ENCODE measurements around the gene TNFRSF14.

Gene TNFRSF14

DNA sequence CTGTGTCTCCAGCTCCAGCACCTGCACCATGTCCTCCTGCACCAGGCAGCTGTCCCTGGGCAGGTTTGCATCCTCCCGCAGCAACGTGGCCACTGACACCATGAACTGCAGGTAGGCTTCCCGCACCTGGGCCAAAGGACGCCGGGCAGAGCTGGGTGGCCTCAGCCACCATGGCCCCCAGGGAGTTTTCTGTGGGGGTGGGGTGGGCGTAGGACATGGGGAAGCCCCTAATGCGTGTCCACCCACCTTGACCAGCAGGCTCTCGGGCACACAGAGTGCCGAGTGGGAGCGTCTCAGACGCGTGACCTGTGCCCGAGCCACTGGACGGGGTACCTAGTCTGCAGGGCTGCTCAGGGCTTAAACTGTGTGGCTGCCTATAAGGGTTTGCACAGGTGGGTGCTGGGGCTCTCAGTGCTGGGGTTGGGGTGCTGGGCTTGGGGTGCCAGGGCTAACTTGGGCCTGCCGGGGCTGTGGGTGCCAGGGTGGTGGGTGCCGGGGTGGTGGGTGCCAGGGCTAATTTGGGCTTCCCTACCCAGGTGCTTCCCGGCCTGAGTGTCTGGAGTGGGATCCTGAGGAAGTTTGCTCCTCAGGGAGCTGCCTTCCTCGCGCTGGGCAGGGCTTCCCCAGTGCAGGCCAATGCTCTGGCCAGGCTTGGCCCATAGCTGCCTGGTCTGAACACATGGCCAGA is 48.1 kb downstream of the TNFRSF14 start:
- DNase-seq = no peak

DNA sequence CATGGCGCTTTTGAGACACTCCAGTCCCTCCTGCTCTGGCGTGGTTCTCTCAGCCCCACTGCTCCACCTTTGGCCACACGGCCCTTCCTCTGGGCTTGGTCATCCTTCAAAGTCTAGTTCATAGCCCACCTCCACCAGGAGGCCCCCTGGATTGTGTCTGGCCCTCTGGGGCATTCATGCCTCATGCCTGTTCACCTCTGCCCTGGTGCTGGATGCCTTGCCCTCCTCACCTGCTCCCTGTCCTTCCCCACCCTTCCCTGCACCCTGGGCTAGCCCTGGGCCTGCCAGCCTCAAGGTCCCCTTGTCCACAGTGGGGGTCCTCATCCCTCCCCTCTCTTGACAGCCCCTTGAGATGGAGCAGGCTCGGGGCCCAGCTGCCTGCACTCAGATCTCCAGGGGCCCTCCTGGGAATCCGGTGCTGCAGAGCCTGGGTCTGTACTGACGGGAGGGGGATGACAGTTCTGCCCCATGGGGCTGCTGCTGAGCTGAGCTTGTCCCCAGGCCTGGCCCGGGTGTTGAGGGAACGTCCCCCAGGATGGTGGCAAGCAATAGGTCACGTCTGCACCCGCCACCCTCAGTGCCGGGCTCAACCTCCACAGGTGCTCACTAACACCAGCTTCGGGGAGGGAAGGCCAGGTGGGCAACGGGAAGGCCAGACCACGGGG is 48.8 kb downstream of the TNFRSF14 start:
- DNase-seq = no peak

DNA sequence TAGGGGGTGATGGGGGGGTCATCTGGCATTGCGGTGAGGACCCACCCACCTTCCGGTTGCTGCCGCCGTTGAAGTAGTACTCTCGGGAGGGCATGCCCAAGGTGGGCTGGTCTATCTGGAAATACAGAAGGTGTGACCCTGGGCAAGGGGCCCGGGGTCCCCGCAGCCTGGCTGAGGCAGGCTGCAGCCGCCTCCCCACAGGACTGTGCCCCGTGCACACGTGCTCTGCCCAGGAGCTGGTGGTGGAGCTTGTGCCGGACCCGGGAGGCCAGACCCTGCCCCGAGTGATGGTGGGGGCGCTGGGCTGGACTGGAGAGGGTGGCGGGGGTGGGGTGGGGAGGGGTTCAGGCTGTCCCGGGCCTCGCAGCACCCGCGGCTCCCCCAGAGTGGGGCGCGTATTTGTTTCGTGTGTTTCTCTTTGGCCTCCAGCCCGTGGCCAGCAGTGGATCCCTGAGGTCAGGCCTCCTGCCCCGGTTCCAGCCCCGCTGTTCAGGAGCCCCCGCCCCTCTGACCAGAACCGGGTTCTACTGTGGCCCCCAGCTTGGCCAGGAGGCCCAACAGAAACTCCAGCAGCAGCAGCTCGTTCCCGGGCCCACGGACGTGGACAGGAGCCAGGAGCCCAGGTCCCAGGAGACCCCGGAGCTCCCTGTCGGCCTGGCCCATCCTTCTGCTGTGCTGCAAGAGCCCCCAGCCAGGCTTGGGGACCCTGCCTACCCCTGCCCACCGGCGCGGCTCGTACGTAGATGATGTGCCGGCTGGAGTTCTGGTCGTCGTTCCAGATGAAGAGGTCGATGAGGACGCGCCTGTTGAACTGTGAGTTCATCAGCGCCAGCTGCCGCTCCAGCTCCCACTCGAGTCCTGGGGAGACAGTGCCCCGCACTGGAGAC is 49.6 kb downstream of the TNFRSF14 start:
- DNase-seq = no peak

DNA sequence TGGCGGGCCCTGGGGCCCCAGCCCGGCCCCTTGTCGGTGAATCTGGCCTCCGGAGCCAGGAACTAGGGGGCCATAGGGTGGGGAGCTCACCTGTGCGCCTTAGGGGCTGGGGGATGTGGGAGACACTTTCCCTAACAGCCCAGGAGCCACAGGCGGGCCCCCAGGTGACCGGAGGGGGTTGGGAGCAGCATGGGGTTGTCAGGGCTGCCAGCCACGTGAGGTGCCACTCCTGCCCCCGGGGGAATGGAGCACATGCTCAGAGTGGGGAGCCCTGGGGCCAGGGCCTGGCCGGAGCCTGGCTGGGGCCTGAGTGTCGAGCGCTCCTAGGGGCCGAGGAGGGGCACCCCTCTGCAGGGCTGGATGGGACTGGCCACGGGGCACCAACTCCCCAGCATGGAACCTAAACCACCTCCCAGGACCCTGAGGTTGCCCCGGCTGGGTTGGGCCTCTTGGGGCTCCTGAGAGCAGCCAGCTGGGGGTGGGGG is 50.3 kb downstream of the TNFRSF14 start:
- DNase-seq = no peak

DNA sequence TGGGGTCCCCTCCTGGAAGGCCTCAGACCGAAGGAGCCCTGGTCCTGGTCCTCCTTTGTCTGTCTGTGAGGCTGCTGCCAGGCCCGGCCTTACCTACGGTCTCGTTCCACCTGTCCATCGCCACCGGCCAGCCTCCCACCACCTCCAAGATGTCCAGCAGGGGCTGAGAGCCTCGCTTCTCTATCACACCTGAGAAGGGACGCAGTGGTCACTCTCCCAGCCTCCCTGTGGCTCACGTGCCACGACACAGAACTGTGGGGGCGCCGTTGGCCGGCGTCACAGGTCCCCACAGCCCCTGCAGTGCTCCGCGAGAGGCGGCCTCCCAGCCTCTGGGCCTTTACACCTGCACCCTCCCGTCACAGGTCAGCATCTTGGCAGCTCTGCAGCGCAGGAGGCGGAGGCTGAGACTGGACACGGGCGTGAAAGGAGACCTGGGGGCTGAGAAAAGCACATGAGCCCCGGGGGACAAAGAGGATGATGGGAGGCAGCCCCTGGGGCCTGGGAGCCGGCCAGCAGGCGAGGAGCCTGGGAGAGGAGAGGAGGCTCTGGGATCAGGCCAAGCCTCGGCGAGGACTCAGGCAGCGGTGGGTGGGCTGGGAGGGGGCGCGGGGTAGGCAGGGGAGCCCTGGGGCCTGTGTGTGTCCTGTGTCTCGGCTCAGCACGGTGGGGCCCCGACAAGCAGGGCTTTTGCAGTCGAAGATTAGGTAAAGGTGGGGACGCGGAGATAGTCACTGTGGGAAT is 50.9 kb downstream of the TNFRSF14 start:
- no peak for DNase-seq

DNA sequence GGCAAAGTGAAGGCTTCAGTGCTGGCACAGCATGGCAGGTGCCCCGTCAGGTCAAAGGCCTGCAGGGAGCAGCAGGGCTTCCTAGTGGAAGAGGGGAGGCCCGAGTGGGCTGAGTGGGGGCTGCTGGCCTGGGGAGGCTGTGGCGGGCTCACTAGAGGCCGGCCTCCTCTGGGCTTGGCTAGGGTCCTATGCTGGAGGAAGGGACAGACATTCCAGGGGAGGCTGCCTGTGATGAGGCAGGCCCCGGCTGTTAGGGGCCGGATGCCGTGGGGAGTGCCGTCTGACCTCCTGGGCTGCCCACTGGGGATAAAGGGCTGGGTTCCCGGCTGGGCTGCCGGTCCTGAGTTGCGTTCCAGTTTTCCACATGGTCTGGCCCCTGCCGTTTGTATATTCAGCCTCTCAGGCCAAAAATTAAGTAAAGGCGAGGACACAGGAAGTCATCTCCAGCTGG is 51.5 kb downstream of the TNFRSF14 start:
- no peak for DNase-seq

DNA sequence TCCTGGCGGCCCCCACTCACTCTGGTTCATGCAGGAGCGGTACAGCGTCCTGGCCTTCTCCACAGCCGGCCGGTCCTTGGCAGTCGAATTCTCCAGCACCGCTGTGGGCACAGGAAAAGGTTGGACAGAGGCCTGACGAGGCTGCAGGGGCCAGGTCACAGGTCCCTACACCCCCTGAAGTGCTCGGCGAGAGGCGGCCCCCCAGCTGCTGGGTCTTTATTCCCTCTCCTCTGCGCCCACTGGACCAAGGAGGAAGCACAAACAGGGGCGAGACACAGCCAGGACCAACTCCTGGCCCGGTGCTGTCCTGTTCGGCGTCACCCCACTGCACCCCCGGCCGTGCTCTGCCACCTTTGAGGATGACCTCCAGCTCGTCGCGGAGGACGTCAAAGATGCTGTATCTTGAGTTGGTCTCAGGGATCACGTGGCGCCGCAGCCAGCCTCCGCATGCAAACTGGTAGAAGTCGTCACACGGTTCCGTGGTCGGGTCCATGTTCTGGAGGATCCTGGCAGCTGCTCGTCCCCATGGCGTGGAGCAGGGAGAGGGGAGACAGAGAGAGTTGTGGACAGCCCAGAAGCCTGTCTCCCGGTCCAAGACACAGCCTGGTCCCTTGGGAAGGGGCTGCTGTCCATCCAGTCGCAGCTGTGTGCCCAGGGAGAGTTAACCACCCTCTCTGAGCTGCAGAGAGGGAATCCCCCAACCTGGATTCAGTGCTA is 53.3 kb downstream of the TNFRSF14 start:
- no peak for DNase-seq

DNA sequence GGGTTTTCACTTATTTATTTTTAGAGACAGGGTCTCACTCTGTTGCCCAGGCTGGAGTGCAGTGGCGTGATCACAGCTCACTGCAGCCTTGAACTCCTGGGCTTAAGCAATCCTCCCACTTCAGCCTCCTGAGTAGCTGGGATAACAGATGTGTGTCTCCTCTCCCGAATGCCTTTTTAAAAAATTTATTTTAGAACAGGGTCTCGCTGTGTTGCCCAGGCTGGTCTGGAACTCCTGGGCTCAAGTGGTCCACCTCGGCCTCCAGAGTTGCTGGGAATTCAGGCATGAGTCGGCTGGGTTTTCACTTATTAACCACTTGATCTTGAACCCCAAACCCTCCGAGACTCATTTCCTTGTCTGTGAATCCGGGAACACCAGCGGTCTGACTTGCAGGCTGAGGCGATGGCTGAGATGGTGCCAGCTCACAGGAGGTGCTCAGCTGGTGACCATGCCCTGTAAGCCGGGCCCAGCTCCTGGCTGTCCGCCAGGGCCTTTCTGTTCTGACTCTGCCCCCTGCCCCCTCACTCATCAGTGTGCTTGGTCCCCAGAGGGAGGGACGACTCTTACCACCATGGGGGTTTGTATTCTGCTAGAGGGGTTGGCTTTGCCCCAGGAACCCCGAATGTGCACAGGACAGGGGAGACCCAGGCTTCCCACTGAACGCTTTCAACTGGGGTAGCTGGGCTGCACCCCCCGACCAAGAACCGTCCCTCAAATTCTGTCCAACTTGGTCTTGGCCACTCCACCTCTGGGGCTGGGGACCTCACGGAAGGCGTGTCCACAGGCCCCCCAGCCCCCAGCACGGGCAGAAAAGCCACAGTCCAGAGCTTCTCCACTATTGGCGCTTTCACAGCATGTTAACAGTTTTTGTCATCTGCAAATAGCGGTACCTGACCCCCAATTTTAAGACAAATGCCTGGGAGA is 54.1 kb downstream of the TNFRSF14 start:
- no peak for DNase-seq

DNA sequence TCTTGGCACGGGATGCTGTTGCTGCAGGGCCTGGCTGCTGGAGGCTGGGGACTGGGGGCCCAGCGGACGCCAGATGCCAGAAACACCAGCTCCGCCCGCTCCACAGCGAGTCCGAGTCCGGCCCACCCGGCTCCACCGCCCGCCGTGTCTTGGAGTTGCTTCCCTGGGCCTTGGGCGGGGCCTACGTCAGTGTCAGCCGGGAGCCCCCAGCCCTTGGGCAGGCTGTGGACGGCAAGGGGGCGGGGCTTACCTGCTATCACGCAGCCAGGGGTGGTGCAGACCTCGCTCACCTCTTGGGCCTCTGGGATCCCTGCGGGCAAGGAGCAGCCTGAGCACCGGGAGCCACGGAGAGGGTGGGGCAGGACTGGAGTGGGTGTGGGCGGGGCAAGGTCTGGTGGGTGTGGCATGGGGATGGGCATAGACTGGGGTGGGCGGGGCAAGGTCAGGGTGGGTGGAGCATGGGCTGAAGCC is 54.9 kb downstream of the TNFRSF14 start:
- DNase-seq = no peak

DNA sequence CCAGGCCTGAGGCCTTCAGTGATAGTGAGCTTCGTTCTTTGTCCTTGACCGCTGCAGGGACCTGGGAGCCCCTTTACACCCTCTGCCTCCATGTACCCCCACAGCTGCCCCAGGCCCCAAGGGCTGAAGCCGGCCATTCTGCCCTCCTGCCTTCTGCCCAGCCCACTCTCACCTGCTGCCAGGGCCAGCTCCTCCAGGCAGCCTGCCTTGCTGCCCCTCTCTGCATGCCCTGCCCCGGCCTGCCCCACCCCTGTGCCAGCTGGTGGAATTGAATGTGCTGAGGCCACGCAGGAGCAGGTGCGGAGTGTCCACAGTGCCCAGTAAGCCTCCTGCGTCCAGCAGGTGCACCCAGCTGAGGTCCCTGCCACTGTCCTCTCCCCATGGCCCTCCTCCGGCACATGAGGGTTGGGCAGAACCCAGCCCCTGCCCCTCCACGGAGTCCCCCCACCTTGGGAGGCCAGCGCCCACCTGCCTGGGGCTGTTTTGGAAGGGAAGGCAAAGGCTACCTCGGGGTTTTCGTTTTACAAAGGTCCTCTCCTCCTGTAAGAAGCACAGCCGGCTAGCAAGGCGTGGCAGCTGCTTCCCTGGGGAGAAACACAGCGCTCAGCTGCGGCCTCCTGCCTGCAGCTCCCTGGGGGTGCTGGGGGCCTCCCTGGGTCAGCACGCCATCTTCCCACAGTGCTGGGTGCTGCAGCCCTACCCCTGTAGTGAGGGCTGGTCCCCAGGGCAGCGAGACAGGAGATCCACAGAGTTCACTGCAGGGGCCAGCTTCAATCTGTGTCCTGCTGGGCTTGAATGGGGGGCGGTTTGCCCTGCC is 55.7 kb downstream of the TNFRSF14 start:
- peak; percentile 32 for DNase-seq

DNA sequence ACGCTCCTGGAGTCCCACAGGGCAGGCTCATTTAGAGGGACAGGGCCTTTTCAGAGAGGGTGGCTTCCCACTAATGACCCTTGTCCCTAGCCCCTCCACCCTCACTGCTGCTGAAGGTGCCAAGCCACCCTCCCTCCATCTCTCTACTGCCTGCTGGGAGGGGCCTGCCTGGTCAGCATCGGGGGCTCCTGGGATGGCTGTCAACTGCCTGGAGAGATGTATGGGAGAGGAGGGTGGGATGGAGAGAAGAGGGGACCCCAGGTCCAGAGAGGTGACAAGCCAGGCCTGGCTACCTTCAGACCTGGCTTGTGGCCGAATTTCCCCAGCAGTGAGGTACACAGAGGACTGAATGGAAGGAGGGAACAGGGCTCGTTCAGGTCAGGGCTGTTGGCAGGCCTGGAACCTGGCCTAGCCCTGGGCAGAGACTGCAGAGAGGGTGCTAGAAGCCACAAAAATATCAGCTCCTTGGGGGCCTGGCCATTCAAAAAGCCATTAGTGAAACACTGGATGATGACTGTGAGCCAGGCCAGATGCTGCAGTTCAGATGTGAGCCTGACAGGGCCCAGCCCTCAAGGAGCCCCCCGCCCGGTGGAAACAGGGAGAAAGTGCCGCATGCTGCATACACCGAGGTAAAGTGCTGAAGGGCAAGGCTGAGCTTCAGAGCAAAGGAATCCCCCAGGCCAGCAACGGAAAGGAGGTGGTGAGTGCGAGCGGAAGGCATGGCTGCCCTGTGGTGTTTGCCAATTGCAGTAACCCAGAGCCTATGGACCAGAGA is 56.6 kb downstream of the TNFRSF14 start:
- no peak for DNase-seq
